ENCODE measurements around the gene TRRAP. TPM values are rescaled to one million over a fixed set of nuclear protein-coding genes. Genes with fewer than 3 reads are reported as not detected.
A peak's percentile ranks its signal among the peaks of the same experiment; 100 is the strongest.

Gene TRRAP
- total RNA-seq, 2 donors from 2014 or later: 59.3 to 63.1 TPM

GRCh38 chr7:98852826-98853225 is 25.5 kb upstream of the TRRAP start:
- H3K4me3 Mint-ChIP-seq: no peak overlapping the region
- ATAC-seq (replicated peaks in 1 of 2): no peak
- H3K27ac Mint-ChIP-seq: no peak overlapping the region
- H3K27me3 Mint-ChIP-seq (ENCODE audit: low read depth): no peaks in the 10 kb centered on the region
- peaks cover 0 to 3% of the 10 kb centered on the region in 2 donors for H3K36me3 Mint-ChIP-seq (ENCODE audit: insufficient read depth in 2 of 2)
- peaks cover 0 to 4% of the 10 kb centered on the region in 2 donors for H3K9me3 Mint-ChIP-seq
- DNase-seq: no peak
- H3K4me1 Mint-ChIP-seq (ENCODE audit: low read depth): no peaks in the 10 kb centered on the region

- ATAC-seq (replicated peaks in 1 of 2): no peak
These were observed 22.5 kb upstream of the TRRAP start for GRCh38 chr7:98855610-98856422.

GRCh38 chr7:98860071-98860470 is 18.3 kb upstream of the TRRAP start:
- Mint-ChIP-seq H3K9me3 (no peaks in the 10 kb centered on the region), H3K4me1 (ENCODE audit: low read depth) (no peaks in the 10 kb centered on the region), H3K4me3 (no peak overlapping the region), H3K27me3 (ENCODE audit: low read depth) (peaks cover 12% of the 10 kb centered on the region), H3K36me3 (ENCODE audit: insufficient read depth in 2 of 2) (no peaks in the 10 kb centered on the region), H3K27ac (no peak overlapping the region)
- no peak for ATAC-seq (replicated peaks in 1 of 2)
- no peak for DNase-seq

More at GRCh38 chr7:98855610-98856422, 22.5 kb upstream of the TRRAP start:
- Mint-ChIP-seq H3K36me3 (ENCODE audit: insufficient read depth in 2 of 2) (no peaks in the 10 kb centered on the region), H3K4me3 (no peak overlapping the region), H3K27ac (no peak overlapping the region), H3K9me3 (no peaks in the 10 kb centered on the region), H3K4me1 (ENCODE audit: low read depth) (no peaks in the 10 kb centered on the region), H3K27me3 (ENCODE audit: low read depth) (peaks cover 5% of the 10 kb centered on the region)
- DNase-seq: no peak

- Mint-ChIP-seq H3K4me1 (ENCODE audit: low read depth) (no peaks in the 10 kb centered on the region), H3K27me3 (ENCODE audit: low read depth) (peaks cover 12% of the 10 kb centered on the region), H3K9me3 (no peaks in the 10 kb centered on the region), H3K36me3 (ENCODE audit: insufficient read depth in 2 of 2) (no peaks in the 10 kb centered on the region), H3K4me3 (no peak overlapping the region), H3K27ac (no peak overlapping the region)
- DNase-seq (no peak), ATAC-seq (replicated peaks in 1 of 2) (no peak)
These were observed 16.1 kb upstream of the TRRAP start for GRCh38 chr7:98862203-98862602.

- Mint-ChIP-seq H3K4me1 (ENCODE audit: low read depth) (no peaks in the 10 kb centered on the region), H3K4me3 (no peak overlapping the region), H3K27me3 (ENCODE audit: low read depth) (peaks cover 12% of the 10 kb centered on the region), H3K27ac (no peak overlapping the region), H3K36me3 (ENCODE audit: insufficient read depth in 2 of 2) (no peaks in the 10 kb centered on the region), H3K9me3 (no peaks in the 10 kb centered on the region)
- DNase-seq (no peak), ATAC-seq (replicated peaks in 1 of 2) (no peak)
These were observed 15.5 kb upstream of the TRRAP start for GRCh38 chr7:98862716-98863420.

DNA sequence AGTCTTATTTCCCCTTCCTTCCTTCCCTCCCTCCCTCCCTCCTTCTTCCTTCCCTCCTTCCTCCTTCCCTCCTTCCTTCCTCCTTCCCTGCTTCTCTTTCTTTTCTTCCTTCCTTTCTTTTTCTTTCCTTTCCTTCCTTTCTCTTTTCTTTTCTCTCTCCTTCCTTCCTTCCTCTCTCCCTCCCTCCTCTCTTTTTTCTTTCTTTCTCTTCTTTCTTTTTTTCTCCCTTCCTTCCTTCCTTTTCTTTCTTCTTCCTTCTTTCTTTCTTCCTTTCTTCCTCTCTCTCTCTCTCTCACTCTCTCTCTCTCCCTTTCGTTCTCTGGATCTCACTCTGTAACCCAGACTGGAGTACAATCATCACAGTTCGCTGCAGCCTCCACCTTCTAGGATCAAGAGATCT is 14.7 kb upstream of the TRRAP start:
- peaks cover 16% of the 10 kb centered on the region for H3K27me3 Mint-ChIP-seq (ENCODE audit: low read depth)
- ATAC-seq (replicated peaks in 1 of 2): no peak
- no peaks in the 10 kb centered on the region for H3K36me3 Mint-ChIP-seq (ENCODE audit: insufficient read depth in 2 of 2)
- no peaks in the 10 kb centered on the region for H3K9me3 Mint-ChIP-seq
- H3K4me3 Mint-ChIP-seq: no peak overlapping the region
- H3K4me1 Mint-ChIP-seq (ENCODE audit: low read depth): no peaks in the 10 kb centered on the region
- H3K27ac Mint-ChIP-seq: no peak overlapping the region
- no peak for DNase-seq

DNA sequence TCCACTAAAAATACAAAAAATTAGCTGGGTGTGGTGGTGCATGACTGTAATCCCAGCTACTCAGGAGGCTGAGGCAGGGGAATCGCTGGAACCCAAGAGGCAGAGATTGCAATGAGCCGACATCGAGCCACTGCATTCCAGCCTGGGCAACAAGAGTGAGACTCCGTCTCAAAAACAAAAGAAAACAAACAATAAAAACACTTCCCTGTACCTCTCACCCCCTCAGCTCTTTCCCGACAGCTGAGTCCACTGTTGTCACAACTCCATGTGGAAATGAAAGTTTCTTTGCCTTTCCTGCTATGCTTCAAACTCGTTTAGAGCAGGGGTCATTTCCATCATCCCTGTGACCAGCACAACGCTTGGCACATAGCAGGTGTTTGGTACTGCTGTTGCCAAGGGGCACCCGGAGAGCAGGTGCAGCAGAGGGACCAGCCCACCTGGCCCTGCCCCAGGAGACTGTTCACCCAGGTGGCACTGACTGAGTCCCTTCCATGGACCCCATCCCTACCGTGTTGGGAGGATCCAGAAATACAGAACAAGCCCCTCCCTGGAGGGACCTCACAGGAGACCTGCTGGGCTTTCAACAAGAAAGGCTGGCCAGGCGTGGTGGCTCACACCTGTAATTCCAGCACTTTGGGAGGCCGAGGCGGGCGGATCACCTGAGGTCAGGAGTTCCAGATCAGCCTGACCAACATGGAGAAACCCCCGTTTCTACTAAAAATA is 13.4 kb upstream of the TRRAP start:
- Mint-ChIP-seq H3K27me3 (ENCODE audit: low read depth) (peaks cover 21% of the 10 kb centered on the region), H3K9me3 (no peaks in the 10 kb centered on the region), H3K36me3 (ENCODE audit: insufficient read depth in 2 of 2) (no peaks in the 10 kb centered on the region), H3K4me1 (ENCODE audit: low read depth) (no peaks in the 10 kb centered on the region), H3K4me3 (no peak overlapping the region), H3K27ac (no peak overlapping the region)
- ATAC-seq (replicated peaks in 1 of 2) (no peak), DNase-seq (no peak)

- Mint-ChIP-seq H3K4me1 (ENCODE audit: low read depth) (peaks cover 6% of the 10 kb centered on the region), H3K36me3 (ENCODE audit: insufficient read depth in 2 of 2) (no peaks in the 10 kb centered on the region), H3K4me3 (no peak overlapping the region), H3K27me3 (ENCODE audit: low read depth) (peaks cover 26% of the 10 kb centered on the region), H3K27ac (no peak overlapping the region), H3K9me3 (no peaks in the 10 kb centered on the region)
- ATAC-seq (replicated peaks in 1 of 2) (no peak), DNase-seq (no peak)
These were observed 12.0 kb upstream of the TRRAP start for GRCh38 chr7:98866351-98866750.

DNA sequence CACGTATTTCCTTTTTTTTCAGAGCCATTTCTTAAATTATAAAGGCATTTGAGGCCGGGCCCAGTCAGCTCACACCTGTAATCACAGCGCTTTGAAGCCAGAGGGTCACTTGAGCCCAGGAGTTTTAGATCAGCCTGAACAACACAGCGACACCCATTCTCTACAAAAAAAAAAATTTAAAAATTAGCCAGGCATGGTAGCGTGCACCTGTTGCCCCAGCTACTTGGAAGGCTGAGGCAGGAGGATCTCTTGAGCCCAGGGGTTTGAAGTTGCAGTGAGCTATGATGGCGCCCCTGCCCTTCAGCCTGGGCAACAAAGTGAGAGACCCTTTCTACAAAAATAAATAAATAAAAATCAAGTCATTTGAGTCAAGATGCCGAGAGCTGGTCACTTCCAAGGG is 11.6 kb upstream of the TRRAP start:
- ATAC-seq (replicated peaks in 1 of 2) (no peak), DNase-seq (no peak)
- Mint-ChIP-seq H3K27ac (no peak overlapping the region), H3K4me1 (ENCODE audit: low read depth) (peaks cover 6% of the 10 kb centered on the region), H3K36me3 (ENCODE audit: insufficient read depth in 2 of 2) (no peaks in the 10 kb centered on the region), H3K4me3 (no peak overlapping the region), H3K27me3 (ENCODE audit: low read depth) (peaks cover 26% of the 10 kb centered on the region), H3K9me3 (no peaks in the 10 kb centered on the region)

GRCh38 chr7:98868450-98868849 is 9.9 kb upstream of the TRRAP start:
- Mint-ChIP-seq H3K4me3 (no peak overlapping the region), H3K4me1 (ENCODE audit: low read depth) (peaks cover 6% of the 10 kb centered on the region), H3K36me3 (ENCODE audit: insufficient read depth in 2 of 2) (no peaks in the 10 kb centered on the region), H3K27me3 (ENCODE audit: low read depth) (peaks cover 19% of the 10 kb centered on the region), H3K9me3 (no peaks in the 10 kb centered on the region), H3K27ac (no peak overlapping the region)
- DNase-seq (no peak), ATAC-seq (replicated peaks in 1 of 2) (no peak)

- H3K4me3 Mint-ChIP-seq: peak overlapping the region; percentile 31 to 51
- H3K36me3 Mint-ChIP-seq (ENCODE audit: insufficient read depth in 2 of 2): no peaks in the 10 kb centered on the region
- no peaks in the 10 kb centered on the region for H3K9me3 Mint-ChIP-seq
- H3K4me1 Mint-ChIP-seq (ENCODE audit: low read depth): peaks cover 6% of the 10 kb centered on the region
- H3K27ac Mint-ChIP-seq: no peak overlapping the region
- peaks cover 19% of the 10 kb centered on the region for H3K27me3 Mint-ChIP-seq (ENCODE audit: low read depth)
- DNase-seq (no peak), ATAC-seq (replicated peaks in 1 of 2) (no peak)
These were observed 9.2 kb upstream of the TRRAP start for GRCh38 chr7:98869027-98869596.

DNA sequence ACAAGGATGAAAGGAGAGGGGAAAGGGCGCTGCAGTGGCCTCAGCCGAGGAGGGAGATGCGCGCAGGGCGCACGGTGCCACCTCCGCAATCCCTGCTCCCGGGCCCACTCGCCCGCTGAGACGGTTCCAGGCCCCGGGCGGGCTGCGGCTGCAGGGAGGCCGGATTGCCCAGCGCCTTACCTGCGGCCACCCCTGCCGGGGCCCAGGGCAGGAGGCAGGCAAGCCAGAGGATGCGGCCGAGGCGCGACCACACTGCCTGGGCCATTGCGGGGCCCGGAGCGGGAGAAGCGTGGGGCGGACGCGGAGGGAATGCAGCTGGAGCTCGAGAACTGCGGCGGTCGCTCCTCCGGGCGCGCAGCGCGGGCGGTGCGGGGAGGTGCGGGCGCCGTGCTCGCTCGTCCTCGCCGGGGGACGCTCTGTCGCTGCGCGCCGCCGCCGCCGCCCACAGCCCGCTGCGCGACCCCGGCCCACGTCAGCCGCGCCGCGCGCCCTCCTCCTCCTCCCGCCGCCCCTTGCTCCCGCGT is 8.7 kb upstream of the TRRAP start, which contains the start of gene TMEM130:
TSS of gene TMEM130 (minus strand) at position 418 of the 524 bp plus-strand sequence. CDS start at position 265, 153 bp downstream.
- Mint-ChIP-seq H3K27ac (peak within 1 kb of the TSS; percentile 28), H3K36me3 (ENCODE audit: insufficient read depth in 2 of 2) (no peaks in the 10 kb centered on the region), H3K27me3 (ENCODE audit: low read depth) (peaks cover 19% of the 10 kb centered on the region), H3K9me3 (no peaks in the 10 kb centered on the region), H3K4me1 (ENCODE audit: low read depth) (peaks cover 6% of the 10 kb centered on the region), H3K4me3 (peak within 1 kb of the TSS; percentile 84)
- ATAC-seq (replicated peaks in 1 of 2) (peak; percentile 44 to 48), DNase-seq (no peak)
